Measurements from ENCODE around the gene ALDH1A1.

ALDH1A1 gene

GRCh38 chr9:72921888-72922654, 30.8 kb downstream of the ALDH1A1 start:
- TF ChIP-seq, protein P1, sequence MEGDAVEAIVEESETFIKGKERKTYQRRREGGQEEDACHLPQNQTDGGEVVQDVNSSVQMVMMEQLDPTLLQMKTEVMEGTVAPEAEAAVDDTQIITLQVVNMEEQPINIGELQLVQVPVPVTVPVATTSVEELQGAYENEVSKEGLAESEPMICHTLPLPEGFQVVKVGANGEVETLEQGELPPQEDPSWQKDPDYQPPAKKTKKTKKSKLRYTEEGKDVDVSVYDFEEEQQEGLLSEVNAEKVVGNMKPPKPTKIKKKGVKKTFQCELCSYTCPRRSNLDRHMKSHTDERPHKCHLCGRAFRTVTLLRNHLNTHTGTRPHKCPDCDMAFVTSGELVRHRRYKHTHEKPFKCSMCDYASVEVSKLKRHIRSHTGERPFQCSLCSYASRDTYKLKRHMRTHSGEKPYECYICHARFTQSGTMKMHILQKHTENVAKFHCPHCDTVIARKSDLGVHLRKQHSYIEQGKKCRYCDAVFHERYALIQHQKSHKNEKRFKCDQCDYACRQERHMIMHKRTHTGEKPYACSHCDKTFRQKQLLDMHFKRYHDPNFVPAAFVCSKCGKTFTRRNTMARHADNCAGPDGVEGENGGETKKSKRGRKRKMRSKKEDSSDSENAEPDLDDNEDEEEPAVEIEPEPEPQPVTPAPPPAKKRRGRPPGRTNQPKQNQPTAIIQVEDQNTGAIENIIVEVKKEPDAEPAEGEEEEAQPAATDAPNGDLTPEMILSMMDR (IDR thresholded peaks at IDR 0.05), result no peak

- TF ChIP-seq, protein P1 (IDR thresholded peaks at IDR 0.05), result no peak
These were observed 33.5 kb downstream of the ALDH1A1 start for GRCh38 chr9:72919246-72919945.

DNA sequence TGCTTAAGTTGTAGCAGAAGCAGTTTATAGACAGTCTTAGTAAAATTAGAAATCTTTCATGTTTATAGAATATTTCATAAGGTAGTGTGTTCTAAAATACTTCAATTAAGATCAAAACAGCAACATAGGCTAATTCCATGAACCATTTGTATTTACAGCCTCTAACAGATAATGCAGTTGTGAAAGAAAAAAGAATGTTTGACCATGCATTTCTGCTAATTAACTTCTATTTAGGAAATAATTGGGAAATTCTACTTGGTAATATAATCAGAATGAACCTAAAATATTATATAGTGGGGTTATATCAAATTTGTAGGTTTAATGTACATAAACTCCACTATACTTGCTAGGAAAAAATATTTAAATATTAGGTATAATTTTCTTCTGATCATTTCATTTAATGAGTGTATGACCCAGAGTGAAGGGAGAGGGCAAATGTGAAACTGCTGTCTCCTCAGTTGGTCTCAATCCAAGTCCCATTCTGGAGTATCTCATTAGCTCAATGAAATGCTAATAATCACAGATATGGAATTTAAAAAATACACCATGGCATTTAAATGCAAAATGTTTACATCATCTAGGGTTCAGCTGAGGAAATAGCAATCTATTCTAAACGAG, 34.9 kb downstream of the ALDH1A1 start:
- TF ChIP-seq, protein P1 (IDR thresholded peaks at IDR 0.05), result no peak

- TF ChIP-seq, protein P1 (IDR thresholded peaks at IDR 0.05), result no peak
These were observed 37.2 kb downstream of the ALDH1A1 start for GRCh38 chr9:72915659-72916058.

DNA sequence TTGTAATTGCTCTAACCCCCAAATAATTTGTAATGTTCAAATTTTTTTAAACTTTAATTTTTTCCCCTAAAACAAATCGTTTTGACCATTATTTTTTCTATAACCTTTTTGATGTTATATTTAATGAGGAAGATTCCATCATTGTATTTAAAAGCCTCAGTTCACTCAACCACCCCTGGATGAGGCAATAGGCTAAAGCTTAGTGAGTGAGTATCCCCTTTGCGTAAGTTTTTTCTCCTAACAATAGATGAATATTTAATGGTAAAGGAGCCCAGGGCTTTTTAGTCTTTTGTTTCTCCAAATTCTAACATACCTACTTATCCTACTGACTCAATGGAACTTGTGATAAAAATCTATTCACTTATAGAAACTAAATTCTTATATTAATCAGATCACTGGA, 38.1 kb downstream of the ALDH1A1 start:
- TF ChIP-seq, protein P1 (IDR thresholded peaks at IDR 0.05), result no peak

GRCh38 chr9:72913382-72914009, 39.4 kb downstream of the ALDH1A1 start:
- TF ChIP-seq, protein P1 (IDR thresholded peaks at IDR 0.05), result no peak

Measured in LNCAP (cell line).